ENCODE data around the gene RHOT2.

DNA sequence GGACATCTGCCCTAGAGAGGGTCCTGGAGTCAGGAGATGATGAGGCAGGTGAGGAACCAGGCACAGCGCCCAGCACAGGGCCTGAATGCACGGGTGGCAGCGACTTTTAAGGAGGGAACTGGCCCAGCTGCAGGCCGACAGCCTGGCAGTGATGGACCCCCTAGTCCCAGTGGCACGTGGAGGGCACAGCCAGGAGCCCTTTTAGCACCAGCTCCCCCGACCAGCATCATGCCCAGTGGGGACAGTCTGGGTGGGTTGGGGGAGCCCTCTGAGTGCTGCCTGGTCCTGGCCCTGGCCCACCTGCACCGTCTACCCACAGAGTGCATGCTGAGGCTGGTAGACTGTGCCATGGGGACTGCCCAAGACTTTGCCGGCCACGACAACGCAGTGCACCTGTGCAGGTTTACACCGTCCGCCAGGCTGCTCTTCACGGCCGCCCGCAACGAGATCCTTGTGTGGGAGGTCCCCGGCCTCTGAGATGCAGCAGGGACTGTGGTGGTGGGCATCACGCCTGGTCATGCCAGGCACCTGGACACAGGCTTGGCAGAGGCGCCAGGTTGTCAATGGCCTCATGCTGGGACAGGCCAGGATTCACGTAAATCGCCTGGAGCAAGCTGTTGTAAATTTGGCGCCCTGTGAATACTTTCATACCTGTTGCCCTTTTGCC is 686 bp upstream of the RHOT2 start:
- TF ChIP-seq, protein P1, sequence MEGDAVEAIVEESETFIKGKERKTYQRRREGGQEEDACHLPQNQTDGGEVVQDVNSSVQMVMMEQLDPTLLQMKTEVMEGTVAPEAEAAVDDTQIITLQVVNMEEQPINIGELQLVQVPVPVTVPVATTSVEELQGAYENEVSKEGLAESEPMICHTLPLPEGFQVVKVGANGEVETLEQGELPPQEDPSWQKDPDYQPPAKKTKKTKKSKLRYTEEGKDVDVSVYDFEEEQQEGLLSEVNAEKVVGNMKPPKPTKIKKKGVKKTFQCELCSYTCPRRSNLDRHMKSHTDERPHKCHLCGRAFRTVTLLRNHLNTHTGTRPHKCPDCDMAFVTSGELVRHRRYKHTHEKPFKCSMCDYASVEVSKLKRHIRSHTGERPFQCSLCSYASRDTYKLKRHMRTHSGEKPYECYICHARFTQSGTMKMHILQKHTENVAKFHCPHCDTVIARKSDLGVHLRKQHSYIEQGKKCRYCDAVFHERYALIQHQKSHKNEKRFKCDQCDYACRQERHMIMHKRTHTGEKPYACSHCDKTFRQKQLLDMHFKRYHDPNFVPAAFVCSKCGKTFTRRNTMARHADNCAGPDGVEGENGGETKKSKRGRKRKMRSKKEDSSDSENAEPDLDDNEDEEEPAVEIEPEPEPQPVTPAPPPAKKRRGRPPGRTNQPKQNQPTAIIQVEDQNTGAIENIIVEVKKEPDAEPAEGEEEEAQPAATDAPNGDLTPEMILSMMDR (IDR thresholded peaks at IDR 0.05) = no peak
- TF ChIP-seq POLR2A (IDR thresholded peaks at IDR 0.05) = no peak
